ENCODE data around the gene NR4A2. TPM values are rescaled to one million over a fixed set of nuclear protein-coding genes. Genes with fewer than 3 reads are reported as not detected.
A peak's percentile ranks its signal among the peaks of the same experiment; 100 is the strongest.

Gene NR4A2
- total RNA-seq, 4 donors from 2014 or later = 0.95 to 1.6 (median 1.2) TPM

GRCh38 chr2:156322051-156322685 lies 10.4 kb downstream of the NR4A2 start:
- peak overlapping the region; percentile 26 to 67 (median 42) for H3K4me3 ChIP-seq
- H3K27me3 ChIP-seq = peaks cover 0 to 47% (median 2%) of the 10 kb centered on the region in 4 donors
- peaks cover 0 to 26% (median 3%) of the 10 kb centered on the region in 3 donors for H3K36me3 ChIP-seq
- WGBS, 2 donors = 38 to 45% methylated on average over 14 to 21 of the region's 21 CpGs
- no peaks in the 10 kb centered on the region for H3K9me3 ChIP-seq
- H3K4me1 ChIP-seq = peaks cover 3 to 32% (median 19%) of the 10 kb centered on the region in 3 donors
- DNase-seq = no peak
- no peak overlapping the region for H3K27ac ChIP-seq
- TF ChIP-seq CTCF (IDR thresholded peaks at IDR 0.05) (no peak), POLR2A (IDR thresholded peaks at IDR 0.05) (no peak)
- intact Hi-C loops (cut with DNase I) = no loop called here

GRCh38 chr2:156321243-156321904 lies 11.1 kb downstream of the NR4A2 start:
- intact Hi-C loops (cut with DNase I) = no loop called here
- no peak overlapping the region for H3K27ac ChIP-seq
- TF ChIP-seq POLR2A (IDR thresholded peaks at IDR 0.05) = no peak
- no peak for TF ChIP-seq CTCF (IDR thresholded peaks at IDR 0.05)

GRCh38 chr2:156320486-156321098 lies 11.9 kb downstream of the NR4A2 start:
- no peak for DNase-seq
- Histone ChIP-seq H3K27ac (peak overlapping the region in 3 of 4 donors; percentile 53 to 68 (median 54)), H3K4me3 (peak overlapping the region; percentile 26 to 67 (median 42)), H3K4me1 (peaks cover 3 to 32% (median 19%) of the 10 kb centered on the region in 3 donors), H3K36me3 (peaks cover 0 to 10% (median 0%) of the 10 kb centered on the region in 3 donors), H3K9me3 (no peaks in the 10 kb centered on the region), H3K27me3 (peaks cover 0 to 47% (median 2%) of the 10 kb centered on the region in 4 donors)
- intact Hi-C loops (cut with DNase I) = no loop called here
- WGBS, 2 donors = 12 to 20% methylated on average over 8 to 16 of the region's 31 CpGs
- TF ChIP-seq POLR2A (IDR thresholded peaks at IDR 0.05) (no peak), CTCF (IDR thresholded peaks at IDR 0.05) (no peak)

More at GRCh38 chr2:156321243-156321904, 11.1 kb downstream of the NR4A2 start:
- Histone ChIP-seq H3K36me3 (peaks cover 0 to 18% (median 0%) of the 10 kb centered on the region in 3 donors), H3K27me3 (peaks cover 0 to 47% (median 2%) of the 10 kb centered on the region in 4 donors), H3K9me3 (no peaks in the 10 kb centered on the region), H3K4me3 (peak overlapping the region; percentile 26 to 67 (median 42)), H3K4me1 (peaks cover 3 to 32% (median 19%) of the 10 kb centered on the region in 3 donors)
- 5 to 9% methylated on average over 14 to 31 of the region's 31 CpGs for WGBS, 2 donors
- no peak for DNase-seq

- H3K27me3 ChIP-seq = peaks cover 0 to 47% (median 2%) of the 10 kb centered on the region in 4 donors
- peak overlapping the region; percentile 10 to 67 (median 42) for H3K4me3 ChIP-seq
- no peak for DNase-seq
- WGBS, 2 donors = 41 to 62% methylated on average over 6 to 13 of the region's 47 CpGs
- peak in 1 of 6 experiments; percentile 0 for TF ChIP-seq CTCF (IDR thresholded peaks at IDR 0.05)
- no peak for TF ChIP-seq POLR2A (IDR thresholded peaks at IDR 0.05)
- peak overlapping the region in 3 of 4 donors; percentile 53 to 68 (median 54) for H3K27ac ChIP-seq
- peaks cover 3 to 32% (median 19%) of the 10 kb centered on the region in 3 donors for H3K4me1 ChIP-seq
- H3K36me3 ChIP-seq = peaks cover 0 to 4% (median 0%) of the 10 kb centered on the region in 3 donors
- H3K9me3 ChIP-seq = no peaks in the 10 kb centered on the region
- intact Hi-C loops (cut with DNase I) = no loop called here
Observed at GRCh38 chr2:156319811-156320485, 12.6 kb downstream of the NR4A2 start.

All from esophagus squamous epithelium (tissue), 5 donors.